Upper lobe of right lung (tissue), 1 donor: ENCODE measurements around the gene SUPT20HL1. TPM values are rescaled to one million over a fixed set of nuclear protein-coding genes. Genes with fewer than 3 reads are reported as not detected.

ENCODE experiments used
- ATAC-seq: fragments of 200-7000 bp; cut with Tn5 transposase; one replicate; pipeline ENCODE4 v1.9.1; 2020; ENCODE audit warnings: mild to moderate bottlenecking, moderate library complexity
- DNase-seq: peaks from one replicate; pipeline ENCODE4 v3.0.0-alpha.2; 2020
- H3K27ac ChIP-seq: fragments of 200-600 bp; one replicate; pipeline ENCODE4 v1.8.0; 2022
- H3K27me3 ChIP-seq: fragments of 200-600 bp; one replicate; pipeline ENCODE4 v1.8.0; 2022; ENCODE audit warnings: mild to moderate bottlenecking
- H3K36me3 ChIP-seq: fragments of 200-600 bp; one replicate; pipeline ENCODE4 v1.8.0; 2022
- H3K4me1 ChIP-seq: fragments of 200-600 bp; one replicate; pipeline ENCODE4 v1.8.0; 2022
- H3K4me3 ChIP-seq: fragments of 200-600 bp; one replicate; pipeline ENCODE4 v1.8.0; 2022; ENCODE audit warnings: mild to moderate bottlenecking
- H3K9me3 ChIP-seq: fragments of 200-600 bp; one replicate; pipeline ENCODE4 v1.8.0; 2022
- intact Hi-C: fragments of 100-400 bp; cut with DNase I; formaldehyde crosslinking; loops from one replicate; pipeline ENCODE4 v1.11.0; 2022
- total RNA-seq: library from RNA; stranded (reverse); fragmentation: NEBNext Ultra II Directional; extraction: Animal tissue kit (Norgen Biotek cat#: 25700); gene quantifications from one replicate; pipeline ENCODE4 v1.2.1, GENCODE V29; 2021
- TF ChIP-seq, protein P1 (sequence below): fragments of 200-600 bp; IDR thresholded peaks from one replicate; pipeline ENCODE4 v1.8.0; 2022; ENCODE audit warnings: antibody characterized with exemption
- donor health status: DM: no; HTN: yes; CAD: no; lungs with severe emphysema.

The SUPT20HL1 gene
- total RNA-seq, 1 donor from 2014 or later, result not detected

DNA sequence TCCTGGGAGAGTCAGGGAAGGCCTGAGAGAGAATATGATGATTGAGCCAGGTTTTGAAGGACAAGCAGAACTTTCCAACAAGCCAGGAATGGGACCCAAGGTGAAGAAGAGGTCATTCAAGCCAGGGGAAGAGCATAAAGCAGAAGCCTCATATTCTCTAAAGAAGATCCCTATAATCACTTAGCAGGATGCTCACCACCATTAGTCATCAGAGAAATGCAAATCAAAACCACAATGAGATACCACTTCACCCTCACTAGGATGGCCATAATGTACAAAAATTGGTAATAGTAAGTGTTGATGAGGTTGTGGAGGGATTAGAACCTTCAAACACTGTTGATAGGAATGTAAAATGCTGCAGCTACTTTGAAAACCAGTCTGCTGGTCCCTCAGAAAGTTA is 20.5 kb upstream of the SUPT20HL1 start:
- no peak for DNase-seq
- TF ChIP-seq, protein P1, sequence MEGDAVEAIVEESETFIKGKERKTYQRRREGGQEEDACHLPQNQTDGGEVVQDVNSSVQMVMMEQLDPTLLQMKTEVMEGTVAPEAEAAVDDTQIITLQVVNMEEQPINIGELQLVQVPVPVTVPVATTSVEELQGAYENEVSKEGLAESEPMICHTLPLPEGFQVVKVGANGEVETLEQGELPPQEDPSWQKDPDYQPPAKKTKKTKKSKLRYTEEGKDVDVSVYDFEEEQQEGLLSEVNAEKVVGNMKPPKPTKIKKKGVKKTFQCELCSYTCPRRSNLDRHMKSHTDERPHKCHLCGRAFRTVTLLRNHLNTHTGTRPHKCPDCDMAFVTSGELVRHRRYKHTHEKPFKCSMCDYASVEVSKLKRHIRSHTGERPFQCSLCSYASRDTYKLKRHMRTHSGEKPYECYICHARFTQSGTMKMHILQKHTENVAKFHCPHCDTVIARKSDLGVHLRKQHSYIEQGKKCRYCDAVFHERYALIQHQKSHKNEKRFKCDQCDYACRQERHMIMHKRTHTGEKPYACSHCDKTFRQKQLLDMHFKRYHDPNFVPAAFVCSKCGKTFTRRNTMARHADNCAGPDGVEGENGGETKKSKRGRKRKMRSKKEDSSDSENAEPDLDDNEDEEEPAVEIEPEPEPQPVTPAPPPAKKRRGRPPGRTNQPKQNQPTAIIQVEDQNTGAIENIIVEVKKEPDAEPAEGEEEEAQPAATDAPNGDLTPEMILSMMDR, result no peak
- Histone ChIP-seq H3K9me3 (no peaks in the 10 kb centered on the region), H3K27ac (no peak overlapping the region), H3K4me3 (no peak overlapping the region), H3K36me3 (no peaks in the 10 kb centered on the region), H3K27me3 (no peaks in the 10 kb centered on the region), H3K4me1 (no peaks in the 10 kb centered on the region)
- intact Hi-C loops, result no loop called here
- ATAC-seq, result no peak

DNA sequence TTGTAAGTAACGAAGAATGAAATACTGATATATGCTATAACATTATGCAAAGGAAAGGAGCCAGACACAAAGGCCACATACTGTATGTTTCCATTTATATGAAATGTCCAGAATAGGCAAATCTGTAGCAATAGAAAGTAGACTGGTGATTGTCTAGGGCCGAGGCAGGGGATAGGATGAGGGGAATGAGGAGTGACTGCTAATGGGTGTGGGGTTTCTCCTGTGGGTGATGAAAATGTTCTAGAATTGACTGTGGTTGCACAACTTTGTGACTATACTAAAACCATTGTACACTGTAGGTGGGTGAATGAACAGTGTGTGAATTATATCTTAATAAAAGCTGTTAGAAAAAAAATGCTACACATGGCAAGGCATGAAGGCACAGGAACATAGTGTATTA is 19.9 kb upstream of the SUPT20HL1 start:
- Histone ChIP-seq H3K27me3 (no peaks in the 10 kb centered on the region), H3K4me1 (no peaks in the 10 kb centered on the region), H3K4me3 (no peak overlapping the region), H3K27ac (no peak overlapping the region), H3K9me3 (no peaks in the 10 kb centered on the region), H3K36me3 (no peaks in the 10 kb centered on the region)
- intact Hi-C loops, result no loop called here
- TF ChIP-seq, protein P1, result no peak
- no peak for ATAC-seq
- DNase-seq, result no peak

DNA sequence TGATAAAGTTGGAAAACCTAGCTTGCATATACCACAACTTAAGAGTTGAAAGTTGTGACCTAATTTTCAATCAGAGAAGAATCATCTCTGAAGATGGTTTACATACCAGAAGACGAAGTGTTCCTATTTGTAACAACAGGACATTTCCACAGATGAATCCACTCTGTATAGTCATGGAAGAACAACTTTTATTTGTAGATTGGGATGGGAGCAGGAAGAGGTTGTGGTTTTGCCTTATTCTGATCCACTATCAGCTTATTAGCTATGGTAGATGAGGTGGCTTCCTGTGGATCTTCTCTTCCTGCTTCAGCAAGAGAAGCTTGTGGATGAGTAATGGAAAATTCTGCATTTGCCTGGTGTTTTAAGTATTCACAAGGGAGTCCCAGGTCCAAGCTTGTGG is 18.6 kb upstream of the SUPT20HL1 start:
- no peaks in the 10 kb centered on the region for H3K4me1 ChIP-seq
- H3K36me3 ChIP-seq, result no peaks in the 10 kb centered on the region
- no peaks in the 10 kb centered on the region for H3K27me3 ChIP-seq
- H3K9me3 ChIP-seq, result no peaks in the 10 kb centered on the region
- ATAC-seq (no peak), DNase-seq (no peak)
- intact Hi-C loops, result no loop called here
- TF ChIP-seq, protein P1, result no peak
- H3K4me3 ChIP-seq, result no peak overlapping the region
- H3K27ac ChIP-seq, result no peak overlapping the region

DNA sequence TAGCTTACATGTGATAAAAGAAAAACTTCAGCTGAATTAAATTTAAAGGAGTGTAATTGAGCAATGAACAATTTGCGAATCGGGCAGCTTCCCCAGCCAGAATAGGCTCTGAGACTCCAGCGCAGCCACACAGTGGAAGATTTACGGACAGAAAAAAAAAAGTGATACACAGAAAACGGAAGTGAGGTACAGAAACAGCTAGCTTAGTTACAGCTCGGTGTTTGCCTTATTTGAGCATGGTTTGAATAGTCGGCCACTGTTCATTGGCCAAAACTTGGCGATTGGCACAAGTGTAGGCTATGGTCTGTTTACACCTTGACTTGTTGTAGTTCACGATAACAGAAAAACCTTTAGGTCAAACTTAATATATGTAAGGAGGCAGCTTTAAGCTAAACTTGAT is 16.7 kb upstream of the SUPT20HL1 start:
- no peak for DNase-seq
- Histone ChIP-seq H3K27me3 (no peaks in the 10 kb centered on the region), H3K36me3 (no peaks in the 10 kb centered on the region), H3K4me3 (no peak overlapping the region), H3K9me3 (no peaks in the 10 kb centered on the region), H3K27ac (no peak overlapping the region), H3K4me1 (no peaks in the 10 kb centered on the region)
- ATAC-seq, result no peak
- TF ChIP-seq, protein P1, result no peak
- intact Hi-C loops, result no loop called here

DNA sequence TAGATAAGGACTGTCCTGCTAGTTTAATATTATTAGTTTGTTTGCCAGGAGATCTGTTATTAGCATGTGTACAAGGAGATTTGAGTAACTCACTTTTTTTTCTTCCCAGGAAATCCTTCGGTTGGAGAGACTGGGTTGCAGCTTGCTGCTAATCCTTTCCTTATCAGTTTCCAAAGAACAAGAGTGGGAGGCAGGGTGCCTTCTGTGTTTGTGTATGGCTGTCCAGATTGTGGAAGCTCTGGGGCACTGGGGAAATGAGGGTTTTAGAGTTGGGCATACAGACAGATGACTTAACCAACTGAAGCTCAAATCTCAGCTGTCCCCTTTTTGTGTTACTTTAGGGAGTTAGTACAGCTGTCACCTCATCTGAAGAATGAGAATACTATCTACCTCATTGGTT is 12.6 kb upstream of the SUPT20HL1 start:
- H3K27ac ChIP-seq, result no peak overlapping the region
- no peaks in the 10 kb centered on the region for H3K9me3 ChIP-seq
- no peaks in the 10 kb centered on the region for H3K36me3 ChIP-seq
- H3K4me3 ChIP-seq, result no peak overlapping the region
- no peaks in the 10 kb centered on the region for H3K27me3 ChIP-seq
- no peak for ATAC-seq
- no peak for DNase-seq
- TF ChIP-seq, protein P1, result no peak
- intact Hi-C loops, result no loop called here
- H3K4me1 ChIP-seq, result no peaks in the 10 kb centered on the region

DNA sequence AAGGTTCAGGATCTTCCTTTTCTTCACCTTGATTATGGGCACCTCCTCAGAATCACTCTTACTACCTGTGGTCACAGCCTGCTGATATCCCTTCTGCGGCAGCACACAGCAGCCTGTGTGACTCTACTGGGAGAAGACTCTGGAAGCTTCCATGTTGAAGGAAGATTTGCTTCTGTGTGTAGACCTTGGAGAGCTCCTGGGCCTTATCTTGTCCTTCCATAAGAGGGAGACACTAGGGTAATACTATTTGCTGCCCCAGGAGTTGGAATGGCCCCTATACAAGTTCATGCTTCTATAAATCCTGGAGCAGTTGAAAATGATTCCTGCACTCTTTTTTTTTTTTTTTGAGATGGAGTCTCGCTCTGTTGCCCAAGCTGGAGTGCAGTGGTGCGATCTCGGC is 10.2 kb upstream of the SUPT20HL1 start:
- intact Hi-C loops, result no loop called here
- no peaks in the 10 kb centered on the region for H3K36me3 ChIP-seq
- no peak overlapping the region for H3K27ac ChIP-seq
- ATAC-seq (no peak), DNase-seq (no peak)
- no peaks in the 10 kb centered on the region for H3K4me1 ChIP-seq
- TF ChIP-seq, protein P1, result no peak
- H3K9me3 ChIP-seq, result no peaks in the 10 kb centered on the region
- H3K27me3 ChIP-seq, result no peaks in the 10 kb centered on the region
- H3K4me3 ChIP-seq, result no peak overlapping the region
